CD4-positive, alpha-beta T cell (primary cell): ENCODE data around the gene LTA4H. TPM values are rescaled to one million over a fixed set of nuclear protein-coding genes. Genes with fewer than 3 reads are reported as not detected.

Source experiments
- ATAC-seq: fragments of 200-7000 bp; cut with Tn5 transposase; one replicate; pipeline ENCODE4 v1.10.0; 2022; ENCODE audit warnings: mild to moderate bottlenecking; ENCODE audit not compliant: poor library complexity
- CTCF ChIA-PET: fragments of 350-600 bp; sonication (Branson Sonifier 250); formaldehyde crosslinking; loops from one replicate; lab custom pipeline; 2021; ENCODE audit warnings: antibody characterized with exemption, inconsistent platforms; lab: Charles Lee
- POLR2A ChIA-PET: fragments of 350-600 bp; sonication (Branson Sonifier 250); formaldehyde crosslinking; loops from one replicate; lab custom pipeline; 2021; ENCODE audit warnings: antibody characterized with exemption, inconsistent platforms; lab: Charles Lee
- DNase-seq, 14 experiments: peaks; one replicate each; pipeline ENCODE4 v3.0.0-alpha.2; 2013 to 2020; ENCODE audit warnings: mixed read lengths in 2 of 14
- H3K27ac ChIP-seq, 2 donors: one replicate each; pipeline versions ENCODE4 v1.5.1 to v1.7.0; 2013; ENCODE audit warnings: low read length in 2 of 2, low read depth in 1 of 2, mild to moderate bottlenecking in 1 of 2
- H3K27me3 ChIP-seq, 2 experiments: 1 replicate in 1 of 2; 2 replicates in 1 of 2; pipeline versions ENCODE4 v1.6.1 to v1.7.0; 2013; ENCODE audit warnings: low read length in 2 of 2, control low read depth in 1 of 2, mild to moderate bottlenecking in 1 of 2, moderate library complexity in 1 of 2; ENCODE audit not compliant: insufficient read depth in 2 of 2, control insufficient read depth in 1 of 2
- H3K36me3 ChIP-seq: one replicate; pipeline ENCODE4 v1.6.1; 2013; ENCODE audit warnings: low read length, control low read depth; ENCODE audit not compliant: insufficient read depth
- H3K4me1 ChIP-seq: one replicate; pipeline ENCODE4 v1.6.1; 2013; ENCODE audit warnings: low read length, control low read depth; ENCODE audit not compliant: insufficient read depth
- H3K4me3 ChIP-seq: one replicate; pipeline ENCODE4 v1.5.1; 2013; ENCODE audit warnings: mild to moderate bottlenecking, low read length, moderate library complexity
- H3K9me3 ChIP-seq, 2 experiments: 1 replicate in 1 of 2; 2 replicates in 1 of 2; pipeline versions ENCODE4 v1.6.1 to v1.7.0; 2013; ENCODE audit warnings: low read length in 2 of 2, mild to moderate bottlenecking in 2 of 2, control low read depth in 1 of 2, moderate library complexity in 1 of 2; ENCODE audit not compliant: control insufficient read depth in 1 of 2, insufficient read depth in 1 of 2
- H3K27ac Mint-ChIP-seq: one replicate; pipeline ENCODE4 v1.8.0; 2020; ENCODE audit warnings: mixed read lengths
- H3K27me3 Mint-ChIP-seq: one replicate; pipeline ENCODE4 v1.8.0; 2021; ENCODE audit warnings: mixed read lengths
- H3K36me3 Mint-ChIP-seq: one replicate; pipeline ENCODE4 v1.8.0; 2021; ENCODE audit warnings: low read depth, mixed read lengths
- H3K4me1 Mint-ChIP-seq: one replicate; pipeline ENCODE4 v1.8.0; 2021; ENCODE audit warnings: low read depth, mixed read lengths
- H3K4me3 Mint-ChIP-seq: one replicate; pipeline ENCODE4 v1.8.0; 2020; ENCODE audit warnings: mild to moderate bottlenecking, mixed read lengths
- H3K9me3 Mint-ChIP-seq: one replicate; pipeline ENCODE4 v1.8.0; 2020; ENCODE audit warnings: mixed read lengths
- CTCF ChIP-seq: fragments of 200-600 bp; IDR thresholded peaks from one replicate; pipeline ENCODE4 v1.8.0; 2022; ENCODE audit warnings: antibody characterized with exemption, mild to moderate bottlenecking
- intact Hi-C, 2 experiments: fragments of 100-400 bp; cut with DNase I in 1 of 2; cut with micrococcal nuclease in 1 of 2; formaldehyde crosslinking; loops; one replicate each; pipeline versions ENCODE4 v1.15.1 to v1.9.0; 2023 to 2025; cut with DNase I, micrococcal nuclease
- total RNA-seq, 174 experiments: library from RNA in 2 of 174; stranded (reverse) in 2 of 174; gene quantifications; one replicate each; pipeline ENCODE4 v1.2.3 and lab custom pipeline; 2021 to 2026

LTA4H gene
- total RNA-seq, 2 experiments from 2014 or later = 43.0 to 44.0 TPM

GRCh38 chr12:96006727-96007126 lies 28.7 kb downstream of the LTA4H start:
- Mint-ChIP-seq H3K4me1 (no peaks in the 10 kb centered on the region), H3K27me3 (no peaks in the 10 kb centered on the region), H3K36me3 (peaks cover 81% of the 10 kb centered on the region), H3K4me3 (no peak overlapping the region), H3K27ac (no peak overlapping the region), H3K9me3 (no peaks in the 10 kb centered on the region)
- no peak for TF ChIP-seq CTCF
- intact Hi-C loops = no loop called here
- ATAC-seq (no peak), DNase-seq (no peak)
- Histone ChIP-seq H3K27ac (no peak overlapping the region), H3K4me1 (no peaks in the 10 kb centered on the region), H3K4me3 (no peak overlapping the region), H3K36me3 (peaks cover 79% of the 10 kb centered on the region), H3K27me3 (no peaks in the 10 kb centered on the region), H3K9me3 (no peaks in the 10 kb centered on the region)
- ChIA-PET POLR2A (interaction anchor here (0.7 kb wide), 1 partner anchor 40 kb away, joined by 3 read pairs; no protein-coding TSS in a partner anchor), CTCF (interaction anchor here (1.3 kb wide), 1 partner anchor 8 kb away, joined by 3 read pairs; no protein-coding TSS in a partner anchor)

- ATAC-seq = no peak
- peaks cover 4% of the 10 kb centered on the region for H3K4me1 ChIP-seq
- H3K9me3 Mint-ChIP-seq = no peaks in the 10 kb centered on the region
- no peaks in the 10 kb centered on the region for H3K27me3 Mint-ChIP-seq
- H3K27ac ChIP-seq = no peak overlapping the region
- peaks cover 39% of the 10 kb centered on the region for H3K36me3 Mint-ChIP-seq
- ChIA-PET CTCF (no interaction called here), POLR2A (no interaction called here)
- no peaks in the 10 kb centered on the region for H3K9me3 ChIP-seq
- no peak overlapping the region for H3K4me3 Mint-ChIP-seq
- no peak for TF ChIP-seq CTCF
- H3K4me3 ChIP-seq = no peak overlapping the region
- H3K27me3 ChIP-seq = no peaks in the 10 kb centered on the region
- DNase-seq = no peak
- no peak overlapping the region for H3K27ac Mint-ChIP-seq
- H3K4me1 Mint-ChIP-seq = no peaks in the 10 kb centered on the region
- peaks cover 41% of the 10 kb centered on the region for H3K36me3 ChIP-seq
- intact Hi-C loops = no loop called here
Observed at GRCh38 chr12:96000858-96001257, 34.5 kb downstream of the LTA4H start.

GRCh38 chr12:95999484-95999883 lies 35.9 kb downstream of the LTA4H start:
- no peaks in the 10 kb centered on the region for H3K27me3 Mint-ChIP-seq
- no peak overlapping the region for H3K27ac Mint-ChIP-seq
- ChIA-PET CTCF (interaction anchor here (0.6 to 2.1 kb wide), 4 partner anchors 7 to 101 kb away, joined by 3 to 24 read pairs (median 8); no protein-coding TSS in a partner anchor), POLR2A (interaction anchor here (1.5 kb wide), 1 partner anchor 81 kb away, joined by 4 read pairs; no protein-coding TSS in a partner anchor)
- no peaks in the 10 kb centered on the region for H3K4me1 Mint-ChIP-seq
- H3K9me3 Mint-ChIP-seq = no peaks in the 10 kb centered on the region
- no peaks in the 10 kb centered on the region for H3K27me3 ChIP-seq
- intact Hi-C loops = loop anchor here (5.0 to 10.0 kb wide), 2 partner anchors 882 to 885 kb away; no protein-coding TSS in a partner anchor
- peaks cover 25% of the 10 kb centered on the region for H3K36me3 Mint-ChIP-seq
- H3K9me3 ChIP-seq = no peaks in the 10 kb centered on the region
- no peak overlapping the region for H3K4me3 ChIP-seq
- peaks cover 4% of the 10 kb centered on the region for H3K4me1 ChIP-seq
- no peak overlapping the region for H3K4me3 Mint-ChIP-seq
- H3K27ac ChIP-seq = no peak overlapping the region
- no peak for ATAC-seq
- TF ChIP-seq CTCF = no peak
- H3K36me3 ChIP-seq = peaks cover 29% of the 10 kb centered on the region
- DNase-seq = no peak
